Liver (tissue), 9 donors: ENCODE measurements around the gene MCTP1. TPM values are rescaled to one million over a fixed set of nuclear protein-coding genes. Genes with fewer than 3 reads are reported as not detected.

Experiments used
- DNase-seq: peaks from one replicate; pipeline ENCODE4 v3.0.0-alpha.2; 2017; ENCODE audit warnings: low spot score
- H3K27ac ChIP-seq, 2 donors: one replicate each; pipeline ENCODE4 v1.7.0; 2013; ENCODE audit warnings: inconsistent platforms in 2 of 2, low read length in 2 of 2, control low read depth in 1 of 2, low read depth in 1 of 2, mild to moderate bottlenecking in 1 of 2
- H3K27me3 ChIP-seq, 4 donors: one replicate each; pipeline versions ENCODE4 v1.6.1 to v1.7.0; 2013; ENCODE audit warnings: low read length in 3 of 4, inconsistent platforms in 1 of 4, mild to moderate bottlenecking in 1 of 4, moderate library complexity in 1 of 4; ENCODE audit not compliant: control insufficient read depth in 4 of 4, insufficient read depth in 4 of 4
- H3K36me3 ChIP-seq, 4 donors: one replicate each; pipeline versions ENCODE4 v1.6.1 to v1.7.0; 2013; ENCODE audit warnings: low read length in 3 of 4, mild to moderate bottlenecking in 3 of 4, low read depth in 1 of 4, moderate library complexity in 1 of 4; ENCODE audit not compliant: control insufficient read depth in 4 of 4, insufficient read depth in 3 of 4
- H3K4me1 ChIP-seq, 4 donors: one replicate each; pipeline versions ENCODE4 v1.6.1 to v1.7.0; 2013; ENCODE audit warnings: low read length in 3 of 4, mild to moderate bottlenecking in 3 of 4, moderate library complexity in 1 of 4; ENCODE audit not compliant: control insufficient read depth in 4 of 4, insufficient read depth in 4 of 4
- H3K4me3 ChIP-seq, 3 donors: one replicate each; pipeline versions ENCODE4 v1.6.1 to v1.7.0; 2013; ENCODE audit warnings: low read length in 3 of 3, control low read depth in 1 of 3, low read depth in 1 of 3, mild to moderate bottlenecking in 1 of 3
- H3K9ac ChIP-seq, 2 donors: one replicate each; pipeline ENCODE4 v1.7.0; 2013; ENCODE audit warnings: low read length in 2 of 2, mild to moderate bottlenecking in 2 of 2, moderate library complexity in 2 of 2, control low read depth in 1 of 2, low read depth in 1 of 2
- H3K9me3 ChIP-seq, 4 donors: one replicate each; pipeline versions ENCODE4 v1.6.1 to v1.7.0; 2013; ENCODE audit warnings: low read length in 3 of 4; ENCODE audit not compliant: control insufficient read depth in 4 of 4
- ATF3 ChIP-seq: IDR thresholded peaks from 2 replicates; pipeline ENCODE4 v1.6.1; 2016; ENCODE audit warnings: antibody characterized with exemption
- CTCF ChIP-seq: fragments of 150-350 bp; IDR thresholded peaks from 2 replicates; pipeline ENCODE4 v1.5.1; 2017; ENCODE audit warnings: improper control_type of control experiment, low read depth, low read length; ENCODE audit not compliant: missing input control
- EGR1 ChIP-seq, 2 donors: IDR thresholded peaks; 2 replicates each; pipeline ENCODE4 v1.6.1; 2016 to 2018; ENCODE audit warnings: antibody characterized with exemption in 2 of 2, low read depth in 2 of 2
- FOXA1 ChIP-seq: IDR thresholded peaks from 2 replicates; pipeline ENCODE4 v1.6.1; 2016; ENCODE audit warnings: antibody characterized with exemption
- FOXA2 ChIP-seq: IDR thresholded peaks from 2 replicates; pipeline ENCODE4 v1.6.1; 2016; ENCODE audit warnings: antibody characterized with exemption
- HNF4A ChIP-seq, 2 donors: conservative IDR thresholded peaks; 2 replicates each; pipeline ENCODE4 v1.6.1; 2016; ENCODE audit warnings: antibody characterized with exemption in 2 of 2, mild to moderate bottlenecking in 2 of 2
- HNF4G ChIP-seq: IDR thresholded peaks from 2 replicates; pipeline ENCODE4 v1.6.1; 2016; ENCODE audit warnings: antibody characterized with exemption
- JUND ChIP-seq, 2 donors: IDR thresholded peaks; 2 replicates each; pipeline ENCODE4 v1.6.1; 2016; ENCODE audit warnings: antibody characterized with exemption in 2 of 2
- MAX ChIP-seq: IDR thresholded peaks from 2 replicates; pipeline ENCODE4 v1.6.1; 2016; ENCODE audit warnings: antibody characterized with exemption
- NR2F2 ChIP-seq: IDR thresholded peaks from 2 replicates; pipeline ENCODE4 v1.6.1; 2016; ENCODE audit warnings: antibody characterized with exemption
- RAD21 ChIP-seq, 2 donors: IDR thresholded peaks; 2 replicates each; pipeline ENCODE4 v1.6.1; 2016; ENCODE audit warnings: antibody characterized with exemption in 2 of 2, mild to moderate bottlenecking in 2 of 2
- REST ChIP-seq: IDR thresholded peaks from 2 replicates; pipeline ENCODE4 v1.6.1; 2016; ENCODE audit warnings: antibody characterized with exemption, mild to moderate bottlenecking
- RXRA ChIP-seq, 2 donors: IDR thresholded peaks; 2 replicates each; pipeline ENCODE4 v1.6.1; 2017 to 2018; ENCODE audit warnings: antibody characterized with exemption in 2 of 2, mild to moderate bottlenecking in 1 of 2
- SP1 ChIP-seq: IDR thresholded peaks from 2 replicates; pipeline ENCODE4 v1.6.1; 2018; ENCODE audit warnings: antibody characterized with exemption, mild to moderate bottlenecking
- TAF1 ChIP-seq: conservative IDR thresholded peaks from 2 replicates; pipeline ENCODE4 v1.6.1; 2016; ENCODE audit warnings: antibody characterized with exemption, mild to moderate bottlenecking
- YY1 ChIP-seq: IDR thresholded peaks from 2 replicates; pipeline ENCODE4 v1.6.1; 2016; ENCODE audit warnings: antibody characterized with exemption, mild to moderate bottlenecking
- ZBTB33 ChIP-seq: IDR thresholded peaks from 2 replicates; pipeline ENCODE4 v1.6.1; 2016; ENCODE audit warnings: antibody characterized with exemption
- WGBS: extraction: QIAGEN DNeasy Blood & Tissue Kit; methylation state at CpG from one replicate; pipeline ENCODE4 v1.1.7; 2013; 5-methylcytosine and 5-hydroxymethylcytosine counted together
- polyA plus RNA-seq, 2 donors: library from polyadenylated mRNA; stranded (reverse) in 1 of 2; unstranded in 1 of 2; fragments of 200-250 nt in 1 of 2; fragments of >200 nt in 1 of 2; fragmentation: Nextera tagmentation in 1 of 2; extraction: Ambion mirVana in 1 of 2; gene quantifications; one replicate each; pipeline versions ENCODE4 v1.2.1 to v1.2.3, GENCODE V29; 2013 to 2015
- total RNA-seq, 2 donors: library from RNA; depleted of rRNA; stranded (reverse); fragments of >200 nt; gene quantifications; one replicate each; pipeline ENCODE4 v1.2.3, GENCODE V29; 2014
- donor health status: healthy.
- donor health status: healthy.
- donor health status: healthy.
- donor health status: healthy.
- donor health status: healthy.

Gene MCTP1
- total and polyA plus RNA-seq, 4 donors: 0.67 to 7.6 (median 4.3) TPM

- no peaks in the 10 kb centered on the region for H3K36me3 ChIP-seq
- no peak overlapping the region for H3K27ac ChIP-seq
- WGBS: 82% methylated on average over 13 of the region's 13 CpGs
- TF ChIP-seq NR2F2 (no peak), ATF3 (no peak), JUND (IDR thresholded peaks at IDR 0.05) (no peak)
- H3K27me3 ChIP-seq: no peaks in the 10 kb centered on the region
- H3K9ac ChIP-seq: no peak overlapping the region
- DNase-seq: no peak
- no peaks in the 10 kb centered on the region for H3K4me1 ChIP-seq
- H3K9me3 ChIP-seq: no peaks in the 10 kb centered on the region
- no peak overlapping the region for H3K4me3 ChIP-seq
These were observed 414.2 kb downstream of the MCTP1 start for GRCh38 chr5:94870511-94871183.

- DNase-seq: no peak
- Histone ChIP-seq H3K4me3 (no peak overlapping the region), H3K9ac (no peak overlapping the region), H3K4me1 (no peaks in the 10 kb centered on the region), H3K27me3 (no peaks in the 10 kb centered on the region), H3K27ac (no peak overlapping the region), H3K9me3 (no peaks in the 10 kb centered on the region), H3K36me3 (no peaks in the 10 kb centered on the region)
- TF ChIP-seq REST: no peak
- no peak for TF ChIP-seq TAF1
- no peak for TF ChIP-seq YY1
- no peak for TF ChIP-seq HNF4A (conservative IDR thresholded peaks at IDR 0.05)
- no peak for TF ChIP-seq RXRA (IDR thresholded peaks at IDR 0.05)
- no peak for TF ChIP-seq JUND (IDR thresholded peaks at IDR 0.05)
- no peak for TF ChIP-seq CTCF
- no peak for TF ChIP-seq FOXA1
- no peak for TF ChIP-seq RAD21 (IDR thresholded peaks at IDR 0.05)
- TF ChIP-seq ZBTB33: no peak
- TF ChIP-seq HNF4G: no peak
- no peak for TF ChIP-seq SP1
- no peak for TF ChIP-seq FOXA2
- TF ChIP-seq EGR1 (IDR thresholded peaks at IDR 0.05; ENCODE audit: low read depth in 2 of 2): no peak
- TF ChIP-seq MAX: no peak
- no peak for TF ChIP-seq ATF3
- TF ChIP-seq NR2F2: no peak
- 78% methylated on average over 4 of the region's 4 CpGs for WGBS
These were observed 415.0 kb downstream of the MCTP1 start for GRCh38 chr5:94869921-94870320.
